Measurements from ENCODE around the gene CACNA2D4.

GRCh38 chr12:1837541-1838204, 80.8 kb downstream of the CACNA2D4 start:
- TF ChIP-seq CTCF (IDR thresholded peaks at IDR 0.05 in 4 of 5, conservative IDR thresholded peaks at IDR 0.05 in 1 of 5) = no peak
- TF ChIP-seq POLR2A (IDR thresholded peaks at IDR 0.05) = no peak
